Activated CD4-positive, alpha-beta memory T cell treated with anti-CD3 and anti-CD28 coated beads, Interleukin-2, amount 10 ng/mL, durations not matched to agents 7 days and 5 days (primary cell): ENCODE data around the gene DOP1A. TPM values are rescaled to one million over a fixed set of nuclear protein-coding genes. Genes with fewer than 3 reads are reported as not detected.
"Not testable (repeated sequence)": the region's sequence is repeated elsewhere in the genome, so short reads cannot be mapped to it uniquely, and the experiment has no call there.

ENCODE experiments used
- CTCF ChIA-PET: fragments of 350-600 bp; sonication (Branson Sonifier 250); formaldehyde crosslinking; loops from one replicate; lab custom pipeline; 2021; ENCODE audit warnings: antibody characterized with exemption, inconsistent platforms; lab: Charles Lee
- POLR2A ChIA-PET: fragments of 350-600 bp; sonication (Branson Sonifier 250); formaldehyde crosslinking; loops from one replicate; lab custom pipeline; 2021; ENCODE audit warnings: antibody characterized with exemption; lab: Charles Lee
- DNase-seq: peaks from one replicate; pipeline ENCODE4 v3.0.0-alpha.2; 2020
- H3K27ac Mint-ChIP-seq: one replicate; pipeline ENCODE4 v1.8.0; 2021; ENCODE audit warnings: mild to moderate bottlenecking, mixed read lengths
- H3K27me3 Mint-ChIP-seq: one replicate; pipeline ENCODE4 v1.8.0; 2021; ENCODE audit warnings: mixed read lengths
- H3K36me3 Mint-ChIP-seq: one replicate; pipeline ENCODE4 v1.8.0; 2021; ENCODE audit warnings: low read depth, mixed read lengths
- H3K4me1 Mint-ChIP-seq: one replicate; pipeline ENCODE4 v1.8.0; 2021; ENCODE audit warnings: mixed read lengths
- H3K4me3 Mint-ChIP-seq: one replicate; pipeline ENCODE4 v1.8.0; 2021; ENCODE audit warnings: mild to moderate bottlenecking, mixed read lengths
- H3K9me3 Mint-ChIP-seq: one replicate; pipeline ENCODE4 v1.8.0; 2021; ENCODE audit warnings: mixed read lengths
- total RNA-seq, 2 experiments: library from RNA; stranded (reverse); gene quantifications; one replicate each; pipeline ENCODE4 v1.2.3, GENCODE V29; 2021

The DOP1A gene
- total RNA-seq, 2 experiments from 2014 or later = 12.5 to 13.3 TPM

DNA sequence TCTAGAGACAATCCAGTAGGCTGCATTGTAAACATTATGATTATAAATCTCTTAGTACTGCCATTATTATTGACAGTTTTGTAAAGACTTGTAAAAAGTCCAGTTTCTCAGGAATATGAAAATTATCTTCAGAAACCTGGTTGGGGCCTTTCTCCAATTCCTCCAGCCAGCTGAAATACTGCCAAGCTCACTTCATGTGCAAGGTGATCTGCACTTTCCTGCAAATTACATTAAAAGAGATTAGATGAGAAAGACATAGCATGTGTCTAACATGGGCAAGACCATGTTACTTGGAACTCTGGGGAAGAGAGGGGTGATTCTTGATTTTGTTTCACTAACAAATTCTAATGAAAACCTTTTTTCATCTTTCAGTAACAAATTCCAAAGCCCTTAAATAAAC, 101.6 kb downstream of the DOP1A start:
- Mint-ChIP-seq H3K36me3 (peaks cover 65% of the 10 kb centered on the region), H3K4me1 (peaks cover 2% of the 10 kb centered on the region), H3K9me3 (no peaks in the 10 kb centered on the region), H3K27me3 (no peaks in the 10 kb centered on the region), H3K4me3 (no peak overlapping the region), H3K27ac (no peak overlapping the region)
- POLR2A ChIA-PET = no interaction called here
- CTCF ChIA-PET = no interaction called here
- DNase-seq = no peak

DNA sequence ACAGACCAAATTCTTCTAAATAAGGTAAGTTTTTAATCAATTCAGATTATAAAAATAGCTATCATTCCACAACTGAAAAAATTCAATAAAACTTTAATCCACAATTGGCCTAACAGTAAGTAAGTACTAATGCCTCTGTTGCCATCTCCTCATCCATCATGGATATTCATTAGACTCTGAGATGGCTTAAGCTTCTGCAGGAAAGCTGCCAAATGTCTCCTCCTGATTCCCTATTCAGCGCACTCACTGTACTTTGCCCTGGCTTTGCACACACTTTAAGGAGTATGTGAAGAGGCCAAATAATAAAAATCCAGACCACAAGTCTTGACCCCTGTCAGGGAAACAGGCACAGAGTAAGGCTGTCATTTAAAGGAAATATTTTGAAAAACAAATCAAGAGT, 102.0 kb downstream of the DOP1A start:
- H3K9me3 Mint-ChIP-seq = no peaks in the 10 kb centered on the region
- H3K27ac Mint-ChIP-seq = no peak overlapping the region
- no peak for DNase-seq
- H3K4me1 Mint-ChIP-seq = peaks cover under 1% of the 10 kb centered on the region
- CTCF ChIA-PET = interaction anchor here (0.6 kb wide), 1 partner anchor 35 kb away, joined by 4 read pairs; no protein-coding TSS in a partner anchor
- peaks cover 66% of the 10 kb centered on the region for H3K36me3 Mint-ChIP-seq
- no peaks in the 10 kb centered on the region for H3K27me3 Mint-ChIP-seq
- POLR2A ChIA-PET = no interaction called here
- H3K4me3 Mint-ChIP-seq = no peak overlapping the region

GRCh38 chr6:83176246-83176645, 108.8 kb downstream of the DOP1A start:
- Mint-ChIP-seq H3K4me1 (no peaks in the 10 kb centered on the region), H3K9me3 (no peaks in the 10 kb centered on the region), H3K27me3 (no peaks in the 10 kb centered on the region), H3K27ac (no peak overlapping the region), H3K36me3 (peaks cover 50% of the 10 kb centered on the region), H3K4me3 (no peak overlapping the region)
- ChIA-PET POLR2A (no interaction called here), CTCF (interaction anchor here (0.8 to 1.1 kb wide), 2 partner anchors 109 to 111 kb away, joined by 3 to 4 read pairs; partner anchors contain the start of genes DOP1A and UBE3D)
- DNase-seq = no peak

- Mint-ChIP-seq H3K27me3 (no peaks in the 10 kb centered on the region), H3K27ac (no peak overlapping the region), H3K4me1 (no peaks in the 10 kb centered on the region), H3K36me3 (peaks cover 60% of the 10 kb centered on the region), H3K4me3 (no peak overlapping the region), H3K9me3 (no peaks in the 10 kb centered on the region)
- no peak for DNase-seq
- ChIA-PET CTCF (no interaction called here), POLR2A (no interaction called here)
Measured at GRCh38 chr6:83180426-83180950, 113.0 kb downstream of the DOP1A start.

GRCh38 chr6:83182114-83182513, 114.6 kb downstream of the DOP1A start:
- H3K27me3 Mint-ChIP-seq = no peaks in the 10 kb centered on the region
- H3K4me1 Mint-ChIP-seq = no peaks in the 10 kb centered on the region
- H3K9me3 Mint-ChIP-seq = no peaks in the 10 kb centered on the region
- CTCF ChIA-PET = interaction anchor here (0.8 kb wide), 1 partner anchor 14 kb away, joined by 3 read pairs; no protein-coding TSS in a partner anchor
- H3K27ac Mint-ChIP-seq = no peak overlapping the region
- DNase-seq = no peak
- POLR2A ChIA-PET = no interaction called here
- no peak overlapping the region for H3K4me3 Mint-ChIP-seq
- H3K36me3 Mint-ChIP-seq = peaks cover 62% of the 10 kb centered on the region

- peaks cover 57% of the 10 kb centered on the region for H3K36me3 Mint-ChIP-seq
- H3K27me3 Mint-ChIP-seq = no peaks in the 10 kb centered on the region
- H3K4me3 Mint-ChIP-seq = no peak overlapping the region
- no peak for DNase-seq
- ChIA-PET POLR2A (no interaction called here), CTCF (interaction anchor here (0.6 to 3.1 kb wide), 4 partner anchors 32 to 117 kb away, joined by 3 to 11 read pairs (median 4); partner anchors contain the start of genes DOP1A and UBE3D)
- peaks cover 2% of the 10 kb centered on the region for H3K4me1 Mint-ChIP-seq
- no peaks in the 10 kb centered on the region for H3K9me3 Mint-ChIP-seq
- no peak overlapping the region for H3K27ac Mint-ChIP-seq
Measured at GRCh38 chr6:83183082-83183828, 115.8 kb downstream of the DOP1A start.

DNA sequence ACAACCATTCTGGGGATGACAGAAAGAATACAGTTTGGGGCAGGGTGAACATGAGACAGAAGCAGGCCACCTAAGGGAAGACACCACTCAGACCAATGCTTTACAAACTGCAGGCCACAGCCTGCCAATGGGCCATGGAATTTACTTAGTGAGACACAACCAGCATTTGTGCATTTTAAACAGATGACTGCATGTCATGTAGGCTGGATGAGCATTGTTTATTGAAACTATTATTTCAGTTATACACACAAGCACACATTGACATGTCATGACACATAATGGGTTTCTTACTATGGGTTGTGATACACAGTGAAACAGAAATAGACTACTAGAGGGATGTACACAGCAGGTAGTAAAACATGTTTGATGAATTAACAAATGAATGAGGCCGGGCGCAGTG, 117.6 kb downstream of the DOP1A start:
- H3K27ac Mint-ChIP-seq = no peak overlapping the region
- peaks cover 14% of the 10 kb centered on the region for H3K4me1 Mint-ChIP-seq
- ChIA-PET POLR2A (interaction anchor here (0.8 kb wide), 1 partner anchor 12 kb away, joined by 3 read pairs; no protein-coding TSS in a partner anchor), CTCF (interaction anchor here (3.1 kb wide), 1 partner anchor 119 kb away, joined by 11 read pairs; the partner anchor contains the start of genes DOP1A and UBE3D)
- no peak for DNase-seq
- peaks cover 59% of the 10 kb centered on the region for H3K36me3 Mint-ChIP-seq
- no peaks in the 10 kb centered on the region for H3K9me3 Mint-ChIP-seq
- no peaks in the 10 kb centered on the region for H3K27me3 Mint-ChIP-seq
- H3K4me3 Mint-ChIP-seq = no peak overlapping the region

DNA sequence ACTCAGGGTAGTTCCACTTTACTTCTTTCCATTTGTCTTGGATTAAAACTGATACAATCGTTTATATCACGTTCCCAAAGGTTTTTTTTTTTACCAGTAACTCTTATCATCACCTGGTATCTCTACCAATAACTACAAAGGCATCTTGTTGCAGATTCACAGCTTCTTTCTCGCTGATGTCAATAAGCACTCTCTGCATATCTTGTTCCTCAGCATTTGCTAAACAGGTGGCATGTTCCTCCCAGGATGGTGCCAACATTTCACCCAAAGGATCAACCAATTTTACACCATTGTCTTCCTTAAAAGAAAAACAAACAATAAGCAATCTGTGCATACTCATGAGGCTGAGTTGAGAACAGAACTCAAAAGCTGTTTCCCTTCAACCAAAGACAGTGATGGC, 121.0 kb downstream of the DOP1A start:
- ChIA-PET CTCF (interaction anchor here (4.5 kb wide), 1 partner anchor 122 kb away, joined by 28 read pairs; the partner anchor contains the start of genes DOP1A and UBE3D), POLR2A (interaction anchor here (1.2 kb wide), 1 partner anchor 121 kb away, joined by 3 read pairs; the partner anchor contains the start of gene DOP1A)
- Mint-ChIP-seq H3K4me3 (no peak overlapping the region), H3K9me3 (no peaks in the 10 kb centered on the region), H3K4me1 (peaks cover 34% of the 10 kb centered on the region), H3K27me3 (no peaks in the 10 kb centered on the region), H3K36me3 (peaks cover 54% of the 10 kb centered on the region), H3K27ac (no peak overlapping the region)
- DNase-seq = no peak

- Mint-ChIP-seq H3K9me3 (no peaks in the 10 kb centered on the region), H3K36me3 (peaks cover 38% of the 10 kb centered on the region), H3K27ac (no peak overlapping the region), H3K4me1 (peaks cover 44% of the 10 kb centered on the region), H3K27me3 (no peaks in the 10 kb centered on the region), H3K4me3 (no peak overlapping the region)
- POLR2A ChIA-PET = no interaction called here
- no peak for DNase-seq
- CTCF ChIA-PET = interaction anchor here (0.6 to 4.5 kb wide), 3 partner anchors 32 to 136 kb away, joined by 3 to 28 read pairs (median 3); partner anchors contain the start of genes DOP1A and UBE3D
Measured at GRCh38 chr6:83190626-83191025, 123.2 kb downstream of the DOP1A start.

DNA sequence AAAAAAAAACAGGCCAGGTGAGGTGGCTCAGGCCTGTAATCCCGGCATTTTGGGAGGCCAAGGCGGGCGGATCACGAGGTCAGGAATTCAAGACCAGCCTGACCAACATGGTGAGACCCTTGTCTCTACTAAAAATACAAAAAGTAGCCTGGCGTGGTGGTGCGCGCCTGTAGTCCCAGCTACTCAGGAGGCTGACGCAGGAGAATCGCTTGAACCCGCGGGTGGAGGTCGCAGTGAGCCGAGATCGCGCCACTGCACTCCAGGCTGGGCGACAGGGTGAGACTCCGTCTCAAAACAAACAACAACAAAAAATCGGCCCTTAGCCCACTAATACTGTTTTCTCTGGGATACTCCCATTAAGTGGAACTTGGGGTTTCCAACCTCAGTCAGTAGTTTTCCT, 124.5 kb downstream of the DOP1A start:
- peaks cover 33% of the 10 kb centered on the region for H3K36me3 Mint-ChIP-seq
- H3K27ac Mint-ChIP-seq, POLR2A ChIA-PET, H3K9me3 Mint-ChIP-seq, DNase-seq, H3K27me3 Mint-ChIP-seq: not testable (repeated sequence)
- peaks cover 46% of the 10 kb centered on the region for H3K4me1 Mint-ChIP-seq
- H3K4me3 Mint-ChIP-seq = peak overlapping the region; percentile 95
- CTCF ChIA-PET = interaction anchor here (6.9 kb wide), 1 partner anchor 125 kb away, joined by 53 read pairs; the partner anchor contains the start of genes DOP1A and UBE3D

GRCh38 chr6:83192456-83192855, 125.0 kb downstream of the DOP1A start:
- Mint-ChIP-seq H3K27me3 (no peaks in the 10 kb centered on the region), H3K9me3 (no peaks in the 10 kb centered on the region), H3K4me1 (peaks cover 46% of the 10 kb centered on the region), H3K36me3 (peaks cover 33% of the 10 kb centered on the region), H3K4me3 (peak overlapping the region; percentile 95), H3K27ac (peak overlapping the region; percentile 79)
- CTCF ChIA-PET = interaction anchor here (6.9 kb wide), 1 partner anchor 126 kb away, joined by 53 read pairs; the partner anchor contains the start of genes DOP1A and UBE3D
- DNase-seq = no peak
- POLR2A ChIA-PET = no interaction called here

GRCh38 chr6:83192871-83193746, 125.6 kb downstream of the DOP1A start, which contains the start of the genes PGM3 and RWDD2A:
Gene PGM3 (minus strand): TSS chr6:83193265. CDS start chr6:83191012, 2,253 bp downstream.
Gene RWDD2A (plus strand): TSS chr6:83193357. CDS start chr6:83194452, 1,095 bp downstream.
- peaks cover 33% of the 10 kb centered on the region for H3K36me3 Mint-ChIP-seq
- no peaks in the 10 kb centered on the region for H3K27me3 Mint-ChIP-seq
- ChIA-PET POLR2A (interaction anchor here (0.8 to 2.9 kb wide), 4 partner anchors 9 to 945 kb away, joined by 3 to 8 read pairs (median 4); partner anchors contain the start of gene DOP1A), CTCF (interaction anchor here (1.0 to 6.9 kb wide), 4 partner anchors 11 to 941 kb away, joined by 3 to 53 read pairs (median 6); partner anchors contain the start of genes DOP1A and UBE3D)
- peaks cover 46% of the 10 kb centered on the region for H3K4me1 Mint-ChIP-seq
- H3K9me3 Mint-ChIP-seq = no peaks in the 10 kb centered on the region
- DNase-seq = peak; percentile 92
- peak within 1 kb of the TSS; percentile 95 for H3K4me3 Mint-ChIP-seq
- peak within 1 kb of the TSS; percentile 79 for H3K27ac Mint-ChIP-seq
